ENCODE results near the gene GPR63. TPM values are rescaled to one million over a fixed set of nuclear protein-coding genes. Genes with fewer than 3 reads are reported as not detected.

GPR63 gene
- under 0.01 TPM in 1 of 2 replicates, not detected in the other for total RNA-seq

DNA sequence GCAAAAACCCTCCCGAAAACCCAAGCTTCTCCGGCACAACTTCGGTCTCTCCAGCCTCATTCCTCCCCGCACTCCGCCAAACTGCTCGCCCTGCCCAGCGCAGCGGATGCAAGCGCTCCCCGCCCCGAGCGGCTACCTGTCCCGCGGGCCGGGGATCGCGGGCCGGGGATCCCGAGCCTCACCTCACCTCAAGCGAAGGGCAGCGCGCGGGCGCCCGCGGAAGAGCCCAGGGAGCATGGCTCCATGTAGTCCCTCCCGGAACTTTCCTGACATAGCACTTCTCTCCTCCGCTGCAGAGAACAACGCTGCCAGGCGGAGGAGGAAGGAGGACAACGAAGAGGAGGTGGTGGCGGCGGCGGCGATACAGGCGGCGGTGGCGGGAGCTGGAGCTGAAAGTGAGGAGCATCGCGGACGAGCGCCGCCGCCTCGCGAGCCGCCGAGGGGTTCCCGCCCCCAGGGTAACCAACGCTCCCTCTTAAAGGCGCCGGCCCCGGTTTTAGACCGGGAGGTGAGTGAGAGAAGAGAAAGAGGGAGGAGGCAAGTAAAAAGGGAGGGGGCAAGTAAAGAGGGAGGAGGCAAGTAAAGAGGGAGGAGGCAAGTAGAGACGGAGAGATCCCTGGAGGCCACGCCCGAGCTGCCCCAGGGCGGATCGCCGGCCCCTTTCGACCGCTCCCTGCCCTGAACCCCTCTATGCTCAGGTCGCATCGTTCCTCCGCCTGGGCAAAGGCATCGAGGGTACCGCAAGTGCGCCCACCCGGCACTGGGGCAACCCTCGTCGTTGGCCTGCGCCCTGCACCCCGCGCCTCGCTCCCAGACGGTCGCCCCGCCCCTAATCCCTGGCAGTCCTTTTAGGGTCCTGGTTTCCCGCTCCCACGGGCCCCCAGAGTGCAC is at the start of gene GPR63:
TSS of gene GPR63 (minus strand) at position 397 of the 891 bp plus-strand sequence. CDS start 37,746 bp downstream, outside the sequence.

Other genes with a start within 250 kb of the GPR63 start
- 27.4 and 33.3 TPM in 2 replicates for gene NDUFAF4, start 60.4 kb upstream of the GPR63 start, total RNA-seq
- not detected in 2 replicates for gene KLHL32, start 87.3 kb upstream of the GPR63 start, total RNA-seq

All from mammary microvascular endothelial cell (primary cell).